D721Med (cell line): ENCODE measurements around the gene RAD54L2.
"Not testable (repeated sequence)": the region's sequence is repeated elsewhere in the genome, so short reads cannot be mapped to it uniquely, and the experiment has no call there.

Experiments used
- DNase-seq: peaks from one replicate; pipeline ENCODE4 v3.0.0; 2011; ENCODE audit warnings: low spot score; ENCODE audit not compliant: insufficient read length
- FAIRE-seq: peaks from 2 replicates; lab custom pipeline; 2011; peaks lifted over from hg19 to GRCh38; lab: Jason Lieb, UNC
- TF ChIP-seq, protein P1 (sequence below): IDR thresholded peaks from 2 replicates; pipeline ENCODE4 v1.5.1; 2012; ENCODE audit warnings: mild to moderate bottlenecking, control low read depth; ENCODE audit not compliant: insufficient read depth; ENCODE audit errors: missing control alignments

RAD54L2 gene

DNA sequence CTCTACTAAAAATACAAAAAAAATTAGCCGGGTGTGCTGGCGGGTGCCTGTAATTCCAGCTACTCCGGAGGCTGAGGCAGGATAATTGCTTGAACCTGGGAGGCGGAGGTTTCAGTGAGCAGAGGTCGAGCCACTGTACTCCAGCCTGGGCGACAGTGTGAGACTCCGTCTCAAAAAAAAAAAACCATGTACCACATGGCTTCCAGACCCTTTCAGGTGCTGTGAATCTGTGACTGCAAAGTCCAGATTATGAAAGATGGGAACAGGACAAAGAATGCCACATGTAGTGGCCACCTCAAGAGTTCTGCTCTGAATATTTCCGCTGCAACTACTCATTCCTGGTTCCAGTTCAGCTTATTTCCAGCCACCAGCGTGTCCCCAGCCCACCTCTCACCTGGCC lies 30.3 kb upstream of the RAD54L2 start:
- TF ChIP-seq, protein P1, sequence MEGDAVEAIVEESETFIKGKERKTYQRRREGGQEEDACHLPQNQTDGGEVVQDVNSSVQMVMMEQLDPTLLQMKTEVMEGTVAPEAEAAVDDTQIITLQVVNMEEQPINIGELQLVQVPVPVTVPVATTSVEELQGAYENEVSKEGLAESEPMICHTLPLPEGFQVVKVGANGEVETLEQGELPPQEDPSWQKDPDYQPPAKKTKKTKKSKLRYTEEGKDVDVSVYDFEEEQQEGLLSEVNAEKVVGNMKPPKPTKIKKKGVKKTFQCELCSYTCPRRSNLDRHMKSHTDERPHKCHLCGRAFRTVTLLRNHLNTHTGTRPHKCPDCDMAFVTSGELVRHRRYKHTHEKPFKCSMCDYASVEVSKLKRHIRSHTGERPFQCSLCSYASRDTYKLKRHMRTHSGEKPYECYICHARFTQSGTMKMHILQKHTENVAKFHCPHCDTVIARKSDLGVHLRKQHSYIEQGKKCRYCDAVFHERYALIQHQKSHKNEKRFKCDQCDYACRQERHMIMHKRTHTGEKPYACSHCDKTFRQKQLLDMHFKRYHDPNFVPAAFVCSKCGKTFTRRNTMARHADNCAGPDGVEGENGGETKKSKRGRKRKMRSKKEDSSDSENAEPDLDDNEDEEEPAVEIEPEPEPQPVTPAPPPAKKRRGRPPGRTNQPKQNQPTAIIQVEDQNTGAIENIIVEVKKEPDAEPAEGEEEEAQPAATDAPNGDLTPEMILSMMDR, result no peak
- FAIRE-seq, result no peak
- no peak for DNase-seq

DNA sequence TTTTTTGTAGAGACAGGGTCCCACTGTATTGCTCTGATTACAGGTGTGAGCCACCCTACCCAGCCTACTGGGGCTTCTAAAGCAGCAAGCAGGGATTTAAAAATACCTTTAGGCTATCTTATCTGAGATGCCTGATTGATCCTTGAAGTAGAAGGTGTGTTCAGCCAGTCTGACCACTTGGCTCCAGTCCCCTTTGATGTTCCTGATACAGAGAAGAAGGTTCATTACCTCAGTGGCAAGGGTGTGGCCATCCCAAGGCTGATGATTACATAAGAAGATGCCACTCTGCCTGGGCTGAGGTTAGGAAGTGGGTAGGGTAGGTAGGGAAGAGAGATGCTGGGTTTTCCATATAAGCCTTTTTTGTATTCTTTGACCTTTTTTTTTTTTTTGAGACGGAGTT lies 27.5 kb upstream of the RAD54L2 start:
- TF ChIP-seq, protein P1, result no peak
- no peak for FAIRE-seq

DNA sequence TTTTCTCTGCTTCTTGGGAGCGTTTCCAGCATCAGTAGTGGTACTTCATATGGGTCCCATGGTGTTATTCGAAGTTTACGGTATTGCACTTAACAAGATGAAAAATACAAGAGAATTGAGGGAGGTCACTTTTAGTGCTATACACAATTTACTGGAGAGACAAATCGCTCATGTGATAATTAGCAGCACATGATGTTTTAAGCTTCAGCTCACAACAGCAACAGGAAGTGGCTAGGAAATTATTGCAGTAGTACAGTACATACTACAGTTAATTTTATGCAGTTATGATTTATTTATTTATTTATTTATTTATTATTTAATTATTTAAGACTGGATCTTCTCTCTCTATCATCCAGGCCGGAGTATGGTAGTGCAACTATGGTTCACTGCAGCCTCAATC lies 24.3 kb upstream of the RAD54L2 start:
- no peak for FAIRE-seq
- no peak for DNase-seq
- TF ChIP-seq, protein P1, result no peak

More for the DNA sequence above, 27.5 kb upstream of the RAD54L2 start:
- no peak for DNase-seq

DNA sequence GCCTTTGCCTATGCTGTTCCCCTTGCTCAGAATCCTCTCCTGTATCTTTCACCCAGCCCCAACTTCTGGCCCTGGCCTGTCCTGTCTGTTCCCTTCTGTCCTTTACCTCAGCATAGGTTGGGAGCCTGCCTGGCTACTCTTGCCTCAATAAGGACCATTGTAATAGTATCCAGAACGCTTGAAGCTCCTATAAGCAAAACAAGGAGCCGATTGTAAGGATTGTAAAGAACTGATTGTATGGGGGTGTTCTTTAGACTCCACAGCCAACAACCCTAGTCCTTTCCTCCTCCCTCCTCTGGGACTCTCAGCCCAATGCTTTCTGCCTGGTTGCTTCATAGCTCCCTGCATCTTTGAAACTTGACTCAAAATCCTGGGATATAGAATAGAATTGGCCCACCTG lies 18.7 kb upstream of the RAD54L2 start:
- FAIRE-seq (no peak), DNase-seq (no peak)
- TF ChIP-seq, protein P1, result no peak

DNA sequence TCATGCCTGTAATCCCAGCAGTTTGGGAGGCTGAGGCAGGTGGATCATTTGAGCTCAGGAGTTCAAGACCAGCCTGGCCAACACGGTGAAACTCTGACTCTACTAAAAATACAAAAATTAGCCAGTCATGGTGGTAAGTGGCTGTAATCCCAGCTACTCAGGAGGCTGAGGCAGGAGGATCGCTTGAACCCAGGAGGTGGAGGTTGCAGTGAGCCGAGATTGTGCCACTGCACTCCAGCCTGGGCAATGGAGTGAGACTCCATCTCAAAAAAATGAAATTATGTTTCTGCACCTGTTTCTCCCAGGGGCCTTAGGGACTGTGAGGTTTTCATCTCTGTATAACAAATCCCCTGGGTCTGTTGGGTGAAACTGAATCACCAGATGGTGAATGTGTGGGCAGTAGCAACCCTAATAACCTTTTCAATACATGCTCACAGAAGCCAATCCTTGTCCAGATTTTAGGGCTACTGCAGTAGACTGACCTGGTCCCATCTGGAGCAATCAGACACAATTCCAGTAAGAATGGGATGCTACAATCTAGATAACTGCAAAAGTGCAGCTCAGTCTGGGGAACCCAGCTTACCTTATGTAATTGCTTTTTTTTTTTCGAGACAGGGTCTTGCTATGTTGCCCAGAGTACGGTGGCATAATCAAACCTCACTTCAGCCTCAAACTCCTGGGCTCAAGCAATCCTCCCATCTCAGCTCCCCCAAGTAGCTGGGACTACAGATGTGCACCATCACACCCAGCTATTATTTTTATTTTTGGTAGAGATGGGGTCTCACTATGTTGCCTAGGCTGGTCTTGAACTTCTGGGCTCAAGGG lies 17.4 kb upstream of the RAD54L2 start:
- FAIRE-seq, DNase-seq: not testable (repeated sequence)

DNA sequence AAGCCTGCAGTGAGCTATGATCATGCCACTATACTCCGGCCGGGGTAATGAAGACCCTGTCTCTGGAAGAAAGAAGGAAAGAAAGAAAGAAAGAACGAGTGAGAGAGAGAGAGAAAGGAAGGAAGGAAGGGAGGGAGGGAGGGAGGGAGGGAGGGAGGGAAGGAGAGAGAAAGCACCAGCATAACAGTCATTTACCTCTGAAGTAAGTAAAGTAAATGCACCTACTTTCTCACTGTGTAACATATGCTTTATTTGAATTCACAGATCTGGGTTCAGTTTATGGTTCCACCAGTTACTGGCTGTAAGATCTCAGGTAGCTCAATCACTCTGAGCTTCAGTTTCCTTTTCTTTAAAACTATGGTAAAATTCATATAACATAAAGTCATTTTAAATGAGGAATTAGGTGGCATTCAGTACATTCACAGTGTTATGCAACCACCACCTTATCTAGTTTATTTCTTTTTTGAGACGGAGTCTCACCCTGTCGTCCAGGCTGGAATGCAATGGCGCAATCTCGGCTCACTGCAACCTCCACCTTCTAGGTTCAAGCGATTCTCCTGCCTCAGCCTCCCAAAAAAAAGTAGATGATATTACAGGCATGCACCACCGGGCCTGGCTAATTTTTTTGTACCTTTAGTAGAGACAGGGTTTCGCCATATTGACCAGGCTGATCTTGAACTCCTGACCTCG lies 16.1 kb upstream of the RAD54L2 start:
- TF ChIP-seq, protein P1, result no peak
- no peak for FAIRE-seq
- no peak for DNase-seq

DNA sequence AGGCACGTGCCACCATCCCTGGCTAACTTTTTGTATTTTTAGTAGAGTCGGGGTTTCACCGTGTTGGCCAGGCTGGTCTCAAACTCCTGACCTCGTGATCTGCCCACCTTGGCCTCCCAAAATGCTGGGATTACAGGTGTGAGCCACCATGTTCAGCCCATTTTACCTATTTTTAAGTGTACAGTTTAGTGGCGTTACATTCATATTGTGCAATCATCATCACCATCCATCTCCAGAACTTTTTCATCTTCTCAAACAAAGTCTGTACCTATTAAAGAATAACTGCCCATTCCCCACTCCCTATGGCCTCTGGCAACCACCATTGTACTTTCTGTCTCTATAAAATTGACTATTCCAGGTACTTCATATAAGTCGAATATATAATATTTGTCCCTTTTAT lies 13.6 kb upstream of the RAD54L2 start:
- DNase-seq, FAIRE-seq: not testable (repeated sequence)

DNA sequence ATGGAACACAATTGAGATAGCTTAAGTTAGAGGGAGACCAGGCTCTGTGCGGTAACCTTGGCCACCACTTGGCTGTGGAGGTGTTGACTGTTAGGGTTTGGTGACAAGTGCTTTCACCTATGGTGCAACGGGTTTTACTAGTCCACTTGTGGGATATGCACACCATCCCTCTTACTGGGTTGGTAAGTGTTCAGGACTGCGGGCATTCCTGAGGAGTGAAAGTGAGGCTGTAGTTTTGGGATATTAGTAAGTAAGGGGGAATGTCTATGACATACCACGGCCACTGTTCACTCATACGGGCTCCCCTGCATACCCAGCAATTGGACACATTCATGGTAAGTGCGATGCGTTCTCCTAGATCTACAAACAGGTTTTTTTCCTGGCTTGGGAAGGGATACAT lies 8.0 kb upstream of the RAD54L2 start:
- no peak for FAIRE-seq

More for the DNA sequence above, 8.0 kb upstream of the RAD54L2 start:
- DNase-seq, result no peak
- TF ChIP-seq, protein P1, result no peak
